Measurements from ENCODE around the gene ZSCAN5A.

ZSCAN5A gene

DNA sequence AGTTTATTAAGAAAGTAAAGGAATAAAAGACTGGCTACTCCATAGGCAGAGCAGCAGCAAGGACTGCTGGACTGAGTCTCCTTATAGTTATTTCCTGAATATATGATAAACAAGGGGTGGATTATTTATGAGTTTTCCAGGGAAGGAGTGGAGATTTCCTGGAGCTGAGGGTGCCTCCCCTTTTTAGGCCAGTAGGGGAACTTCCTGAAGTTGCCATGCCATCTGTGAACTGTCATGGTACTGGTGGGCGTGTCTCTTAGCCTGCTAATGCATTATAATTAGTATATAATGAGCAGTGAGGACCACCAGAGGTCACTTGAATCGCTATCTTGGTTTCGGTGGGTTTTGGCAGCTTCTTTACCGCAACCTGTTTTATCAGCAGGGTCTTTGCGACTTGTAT is 13.5 kb downstream of the ZSCAN5A start:
- no peak overlapping the region for H3K27ac ChIP-seq
- TF ChIP-seq, protein P1, sequence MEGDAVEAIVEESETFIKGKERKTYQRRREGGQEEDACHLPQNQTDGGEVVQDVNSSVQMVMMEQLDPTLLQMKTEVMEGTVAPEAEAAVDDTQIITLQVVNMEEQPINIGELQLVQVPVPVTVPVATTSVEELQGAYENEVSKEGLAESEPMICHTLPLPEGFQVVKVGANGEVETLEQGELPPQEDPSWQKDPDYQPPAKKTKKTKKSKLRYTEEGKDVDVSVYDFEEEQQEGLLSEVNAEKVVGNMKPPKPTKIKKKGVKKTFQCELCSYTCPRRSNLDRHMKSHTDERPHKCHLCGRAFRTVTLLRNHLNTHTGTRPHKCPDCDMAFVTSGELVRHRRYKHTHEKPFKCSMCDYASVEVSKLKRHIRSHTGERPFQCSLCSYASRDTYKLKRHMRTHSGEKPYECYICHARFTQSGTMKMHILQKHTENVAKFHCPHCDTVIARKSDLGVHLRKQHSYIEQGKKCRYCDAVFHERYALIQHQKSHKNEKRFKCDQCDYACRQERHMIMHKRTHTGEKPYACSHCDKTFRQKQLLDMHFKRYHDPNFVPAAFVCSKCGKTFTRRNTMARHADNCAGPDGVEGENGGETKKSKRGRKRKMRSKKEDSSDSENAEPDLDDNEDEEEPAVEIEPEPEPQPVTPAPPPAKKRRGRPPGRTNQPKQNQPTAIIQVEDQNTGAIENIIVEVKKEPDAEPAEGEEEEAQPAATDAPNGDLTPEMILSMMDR (conservative IDR thresholded peaks at IDR 0.05): no peak

DNA sequence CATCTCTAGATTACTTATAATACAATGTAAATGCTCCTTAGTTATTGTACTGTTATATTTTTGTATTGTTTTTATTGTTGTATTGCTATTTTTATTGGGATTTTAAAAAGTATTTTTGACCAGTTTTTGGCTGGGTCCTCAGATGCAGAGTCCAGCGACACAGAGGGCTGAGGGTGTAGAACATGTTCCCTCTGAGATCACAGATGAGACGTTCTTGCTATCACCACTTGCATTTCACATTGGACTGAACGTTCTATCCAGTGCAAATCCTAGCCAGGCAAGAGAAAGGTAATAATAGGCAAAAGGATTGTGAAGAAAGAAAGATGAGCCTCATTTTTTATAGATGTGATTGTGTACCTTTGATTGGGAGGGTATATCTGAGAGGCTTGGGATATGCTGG is 15.0 kb downstream of the ZSCAN5A start:
- no peak overlapping the region for H3K27ac ChIP-seq
- TF ChIP-seq, protein P1 (conservative IDR thresholded peaks at IDR 0.05): no peak

DNA sequence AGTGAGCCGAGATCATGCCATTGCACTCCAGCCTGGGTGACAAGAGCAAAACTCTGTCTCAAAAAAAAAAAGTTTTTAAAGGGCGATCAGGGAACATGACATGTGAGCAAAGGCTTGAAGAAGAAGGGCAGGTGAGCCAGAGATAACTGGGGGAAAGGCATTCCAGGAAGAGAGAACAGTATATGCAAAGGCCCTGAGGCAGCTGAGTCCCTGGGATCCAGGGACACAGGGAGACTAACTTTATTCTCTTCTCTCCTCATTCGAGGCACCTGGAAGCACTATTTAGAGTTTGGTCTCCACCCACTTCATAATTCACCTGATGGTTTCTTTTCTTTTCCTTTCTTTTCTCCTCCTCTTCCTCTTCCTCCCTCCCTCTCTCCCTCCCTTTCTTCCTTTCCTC is 17.6 kb downstream of the ZSCAN5A start:
- TF ChIP-seq, protein P1 (conservative IDR thresholded peaks at IDR 0.05): no peak

DNA sequence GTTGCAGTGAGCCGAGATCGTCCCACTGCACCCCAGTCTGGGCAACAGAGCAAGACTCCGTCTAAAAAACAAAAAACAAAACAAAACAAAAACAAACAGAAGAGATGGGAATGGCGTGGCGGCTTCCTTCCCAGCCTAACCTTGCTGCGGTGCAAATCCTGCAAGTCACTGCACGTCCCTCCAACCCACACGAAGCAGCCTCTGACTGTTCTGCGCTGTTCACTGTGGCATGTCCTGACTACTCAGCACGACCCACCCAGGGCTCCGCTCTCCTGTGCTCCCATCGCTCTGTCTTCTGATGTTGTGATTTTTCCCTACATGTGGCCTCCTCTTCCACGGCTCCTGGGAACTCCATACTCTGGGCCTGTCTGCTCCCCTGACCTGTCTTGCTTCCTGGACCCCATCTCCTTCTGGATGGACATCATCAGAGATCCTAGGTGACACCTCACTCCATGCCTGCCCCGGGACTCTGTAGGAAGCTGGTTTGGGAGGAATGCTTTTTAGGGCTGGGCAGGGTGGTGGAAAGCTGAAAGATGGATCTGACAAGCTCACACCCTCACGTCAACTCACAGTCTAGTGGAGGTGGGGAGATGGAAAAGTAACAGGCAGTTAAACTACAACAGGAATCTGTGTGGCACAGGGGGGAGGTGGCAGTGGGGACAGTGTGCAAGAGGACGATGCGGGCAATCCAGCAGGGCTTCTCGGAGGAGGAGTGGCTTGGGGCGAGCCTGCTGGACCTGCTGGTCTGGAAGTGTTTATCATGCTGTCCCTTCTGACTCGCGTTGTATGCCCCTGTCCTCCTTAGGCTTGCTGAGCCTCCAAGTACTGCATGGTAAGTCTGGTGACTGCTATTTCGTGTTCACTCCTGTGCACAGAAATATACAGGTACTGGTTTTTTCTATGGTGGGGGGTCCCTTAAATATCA is 18.8 kb downstream of the ZSCAN5A start:
- no peak overlapping the region for H3K27ac ChIP-seq
- TF ChIP-seq, protein P1 (conservative IDR thresholded peaks at IDR 0.05): no peak

More for the DNA sequence above, 17.6 kb downstream of the ZSCAN5A start:
- H3K27ac ChIP-seq: no peak overlapping the region

DNA sequence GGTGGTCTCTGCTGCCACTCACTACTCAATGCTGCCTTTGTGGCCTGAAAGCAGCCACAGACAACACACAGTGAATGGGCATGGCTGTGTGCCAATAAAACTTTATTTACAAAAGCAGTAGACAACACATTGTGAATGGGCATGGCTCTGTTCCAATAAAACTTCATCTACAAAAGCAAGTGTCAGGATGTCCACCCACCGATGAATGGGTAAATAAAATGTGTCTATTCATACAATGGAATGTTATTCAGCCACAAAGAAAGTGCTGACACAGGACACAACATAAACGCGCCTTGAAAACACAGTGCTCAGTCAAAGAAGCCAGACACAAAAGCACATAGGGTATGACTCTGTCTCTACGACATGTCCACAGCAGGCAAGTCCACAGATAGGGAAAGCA is 20.1 kb downstream of the ZSCAN5A start:
- TF ChIP-seq, protein P1 (conservative IDR thresholded peaks at IDR 0.05): no peak
- H3K27ac ChIP-seq: no peak overlapping the region

DNA sequence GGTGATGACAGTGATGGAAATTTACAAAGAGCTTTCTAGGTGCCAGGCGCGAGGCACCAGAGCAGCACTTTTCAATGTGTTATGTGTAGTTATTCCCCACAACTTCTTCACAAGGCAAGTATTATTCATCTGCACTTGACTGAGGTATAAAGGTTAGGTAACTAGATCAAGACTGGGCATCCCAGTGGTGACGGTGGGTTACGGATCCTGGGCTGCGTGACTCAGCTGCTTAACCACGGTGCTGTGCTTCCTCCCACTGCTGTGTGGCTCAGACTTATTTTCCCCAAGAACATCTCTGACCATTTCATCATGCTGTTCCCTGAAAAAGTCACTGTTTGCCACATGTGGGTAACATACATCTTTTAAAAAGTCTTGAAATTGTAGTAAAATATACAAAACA is 22.8 kb downstream of the ZSCAN5A start:
- H3K27ac ChIP-seq: no peak overlapping the region
- TF ChIP-seq, protein P1 (conservative IDR thresholded peaks at IDR 0.05): no peak

DNA sequence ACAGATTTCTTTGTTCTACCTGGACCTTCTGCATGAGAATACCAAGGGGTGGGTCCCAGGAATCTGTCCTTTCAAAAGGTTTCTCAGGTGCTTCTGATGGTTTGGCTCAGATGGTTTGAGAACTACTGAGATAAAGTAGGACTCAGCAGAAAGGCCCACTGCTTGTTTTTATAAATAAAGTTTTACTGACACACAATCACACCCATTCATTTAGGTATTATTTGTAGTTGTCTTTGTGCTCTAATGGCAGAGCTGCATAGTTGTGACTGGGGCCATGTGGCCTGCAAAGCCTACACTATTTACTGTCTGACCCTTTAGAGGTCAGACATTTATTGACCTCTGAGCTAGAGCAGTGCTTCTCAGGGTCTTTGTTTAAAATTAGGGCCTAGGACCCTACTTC is 24.5 kb downstream of the ZSCAN5A start:
- TF ChIP-seq, protein P1 (conservative IDR thresholded peaks at IDR 0.05): no peak
- no peak overlapping the region for H3K27ac ChIP-seq

Measured in VCaP (cell line).